ENCODE measurements around the gene INHBE.
A peak's percentile ranks its signal among the peaks of the same experiment; 100 is the strongest.
"Not testable (repeated sequence)": the region's sequence is repeated elsewhere in the genome, so short reads cannot be mapped to it uniquely, and the experiment has no call there.

The INHBE gene

DNA sequence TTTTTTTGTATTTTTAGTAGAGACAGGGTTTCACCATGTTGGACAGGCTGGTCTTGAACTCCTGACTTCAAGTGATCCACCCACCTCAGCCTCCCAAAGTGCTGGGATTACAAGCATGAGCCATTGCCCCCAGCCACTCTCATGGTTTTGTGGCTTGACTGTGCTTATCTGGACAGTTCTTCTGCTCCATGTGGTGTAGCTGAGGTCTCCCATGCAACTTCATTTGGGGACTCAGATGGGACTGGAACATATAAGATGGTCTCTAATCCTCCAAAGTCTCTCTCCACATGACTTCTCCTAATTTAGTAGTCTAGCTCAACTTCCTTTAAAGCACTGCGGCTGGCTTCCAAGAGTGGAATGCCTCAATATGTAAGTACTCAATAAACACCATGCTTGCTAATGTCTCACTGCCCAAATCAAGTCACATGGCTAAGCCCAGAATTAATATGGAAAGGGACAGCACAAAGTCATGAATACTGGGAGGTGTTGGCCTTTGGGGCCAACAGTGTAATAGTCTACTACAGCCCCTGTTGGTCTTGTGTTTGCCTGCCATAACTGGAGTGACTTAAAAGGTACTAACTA is 13.2 kb upstream of the INHBE start:
- no peak for DNase-seq

DNA sequence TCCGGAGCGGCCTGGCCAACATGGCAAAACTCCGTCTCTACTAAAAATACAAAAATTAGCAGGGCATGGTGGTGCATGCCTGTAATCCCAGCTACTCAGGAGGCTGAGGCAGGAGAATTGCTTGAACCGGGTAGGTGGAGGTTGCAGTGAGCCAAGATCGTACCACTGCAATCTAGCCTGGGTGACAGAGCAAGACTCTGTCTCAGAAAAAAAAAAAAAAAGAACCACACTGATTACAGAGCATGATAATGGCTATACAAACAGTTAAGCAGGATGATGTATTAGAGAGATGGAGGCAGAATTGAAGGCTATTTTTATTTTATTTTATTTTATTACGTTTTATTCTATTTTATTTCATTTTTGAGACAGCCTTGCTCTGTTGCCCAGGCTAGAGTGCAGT is 10.8 kb upstream of the INHBE start:
- DNase-seq = not testable (repeated sequence)

DNA sequence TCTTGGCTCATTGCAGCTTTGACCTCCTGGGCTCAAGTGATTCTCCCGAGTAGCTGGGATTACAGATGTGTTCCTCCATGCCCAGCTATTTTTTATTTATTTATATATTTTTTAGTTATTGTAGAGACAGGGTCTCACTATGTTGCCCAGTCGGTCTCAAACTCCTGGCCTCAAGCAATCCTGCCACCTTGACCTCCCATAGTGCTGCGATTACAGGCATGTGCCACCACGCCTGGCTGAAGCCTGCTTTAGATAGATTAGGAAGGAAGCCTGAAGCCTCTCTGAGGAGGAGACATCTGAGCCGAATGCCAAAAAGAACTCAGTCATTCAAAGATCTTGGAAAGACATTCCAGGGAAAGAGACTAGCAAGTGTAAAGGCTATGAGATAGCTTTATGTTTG is 10.4 kb upstream of the INHBE start:
- DNase-seq = no peak

DNA sequence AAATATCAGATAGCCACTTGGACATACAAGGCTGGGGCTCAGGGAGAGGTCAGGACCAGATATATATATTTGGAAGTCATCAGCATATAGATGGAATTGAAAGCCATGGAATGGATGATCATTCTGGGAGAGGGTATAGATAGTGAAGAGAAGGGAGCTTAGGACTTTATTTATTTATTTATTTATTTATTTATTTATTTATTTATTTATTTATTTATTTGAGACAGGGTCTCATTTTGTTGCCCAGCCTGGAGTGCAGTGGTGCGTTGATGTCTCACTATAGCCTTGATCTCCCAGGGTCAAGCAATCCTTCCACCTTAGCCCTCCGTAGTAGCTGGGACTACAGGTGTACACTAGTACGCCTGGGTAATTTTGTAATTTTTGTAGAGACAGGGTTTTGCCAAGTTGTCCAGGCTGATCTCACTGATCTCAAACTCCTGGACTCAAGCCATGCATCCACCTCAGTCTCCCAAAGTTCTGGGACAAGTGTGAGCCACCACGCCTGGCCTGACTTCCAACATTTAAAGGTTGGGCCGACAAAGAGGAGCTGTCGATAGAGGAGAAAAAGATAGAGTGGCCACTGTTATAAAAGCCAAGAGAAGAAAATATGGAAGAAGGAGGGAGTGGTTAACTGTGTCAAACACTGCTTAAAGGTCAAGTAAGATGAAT is 8.7 kb upstream of the INHBE start:
- no peak for DNase-seq

DNA sequence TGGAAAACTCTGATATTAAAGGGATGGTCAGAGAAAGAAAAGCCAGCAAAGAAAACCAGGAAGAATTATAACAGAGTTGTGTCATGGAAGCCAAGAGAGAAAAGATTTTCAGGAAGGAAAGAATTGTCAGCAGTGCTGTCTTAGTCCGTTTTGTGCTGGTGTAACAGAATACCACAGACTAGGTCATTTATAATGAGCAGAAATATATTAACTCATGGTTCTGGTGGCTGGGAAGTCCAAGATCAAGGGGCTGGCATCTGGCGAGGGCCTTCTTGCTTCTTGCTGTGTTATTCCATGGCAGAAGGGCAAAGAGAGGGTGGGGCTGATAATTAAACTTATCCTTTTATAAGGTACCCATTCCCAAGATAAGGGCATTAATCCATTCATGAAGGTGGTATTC is 6.4 kb upstream of the INHBE start:
- no peak for DNase-seq

DNA sequence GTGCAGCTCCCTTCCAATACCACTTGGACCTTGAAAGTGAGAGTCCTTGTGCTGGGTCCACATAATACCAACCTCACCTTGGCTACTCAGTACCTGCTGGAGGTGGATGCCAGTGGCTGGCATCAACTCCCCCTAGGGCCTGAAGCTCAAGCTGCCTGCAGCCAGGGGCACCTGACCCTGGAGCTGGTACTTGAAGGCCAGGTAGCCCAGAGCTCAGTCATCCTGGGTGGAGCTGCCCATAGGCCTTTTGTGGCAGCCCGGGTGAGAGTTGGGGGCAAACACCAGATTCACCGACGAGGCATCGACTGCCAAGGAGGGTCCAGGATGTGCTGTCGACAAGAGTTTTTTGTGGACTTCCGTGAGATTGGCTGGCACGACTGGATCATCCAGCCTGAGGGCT is 5.7 kb upstream of the INHBE start:
- no peak for DNase-seq

DNA sequence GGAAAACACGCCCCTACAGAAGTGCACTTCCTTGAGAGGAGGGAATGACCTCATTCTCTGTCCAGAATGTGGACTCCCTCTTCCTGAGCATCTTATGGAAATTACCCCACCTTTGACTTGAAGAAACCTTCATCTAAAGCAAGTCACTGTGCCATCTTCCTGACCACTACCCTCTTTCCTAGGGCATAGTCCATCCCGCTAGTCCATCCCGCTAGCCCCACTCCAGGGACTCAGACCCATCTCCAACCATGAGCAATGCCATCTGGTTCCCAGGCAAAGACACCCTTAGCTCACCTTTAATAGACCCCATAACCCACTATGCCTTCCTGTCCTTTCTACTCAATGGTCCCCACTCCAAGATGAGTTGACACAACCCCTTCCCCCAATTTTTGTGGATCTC is 5.0 kb upstream of the INHBE start:
- DNase-seq = no peak

DNA sequence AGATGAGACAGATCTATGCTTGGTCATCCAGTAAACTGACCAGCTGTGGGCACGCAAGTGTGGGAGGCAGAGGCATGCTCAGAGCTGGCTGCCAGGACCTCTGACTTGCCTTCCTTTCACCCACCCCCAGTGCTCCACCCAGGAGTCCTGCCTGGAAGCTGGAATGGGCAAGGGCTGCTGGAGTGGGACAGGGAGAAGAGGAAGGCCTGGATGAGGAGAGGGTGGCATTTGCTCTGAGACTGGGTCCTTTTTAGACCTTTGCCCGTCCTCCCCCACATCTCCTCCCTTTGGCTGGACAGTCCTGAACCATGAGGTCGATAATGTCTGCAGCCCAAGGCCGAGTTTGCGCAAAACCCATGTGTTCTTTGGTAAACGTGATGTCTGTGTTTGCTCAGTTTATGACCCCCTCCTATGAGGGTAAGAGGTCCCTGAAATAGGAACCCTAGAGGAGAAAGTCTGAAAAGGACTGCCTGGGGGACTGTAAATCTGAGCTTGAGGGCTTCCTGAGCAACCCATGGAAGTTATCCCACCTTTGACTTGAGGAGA is 3.8 kb upstream of the INHBE start:
- no peak for DNase-seq

DNA sequence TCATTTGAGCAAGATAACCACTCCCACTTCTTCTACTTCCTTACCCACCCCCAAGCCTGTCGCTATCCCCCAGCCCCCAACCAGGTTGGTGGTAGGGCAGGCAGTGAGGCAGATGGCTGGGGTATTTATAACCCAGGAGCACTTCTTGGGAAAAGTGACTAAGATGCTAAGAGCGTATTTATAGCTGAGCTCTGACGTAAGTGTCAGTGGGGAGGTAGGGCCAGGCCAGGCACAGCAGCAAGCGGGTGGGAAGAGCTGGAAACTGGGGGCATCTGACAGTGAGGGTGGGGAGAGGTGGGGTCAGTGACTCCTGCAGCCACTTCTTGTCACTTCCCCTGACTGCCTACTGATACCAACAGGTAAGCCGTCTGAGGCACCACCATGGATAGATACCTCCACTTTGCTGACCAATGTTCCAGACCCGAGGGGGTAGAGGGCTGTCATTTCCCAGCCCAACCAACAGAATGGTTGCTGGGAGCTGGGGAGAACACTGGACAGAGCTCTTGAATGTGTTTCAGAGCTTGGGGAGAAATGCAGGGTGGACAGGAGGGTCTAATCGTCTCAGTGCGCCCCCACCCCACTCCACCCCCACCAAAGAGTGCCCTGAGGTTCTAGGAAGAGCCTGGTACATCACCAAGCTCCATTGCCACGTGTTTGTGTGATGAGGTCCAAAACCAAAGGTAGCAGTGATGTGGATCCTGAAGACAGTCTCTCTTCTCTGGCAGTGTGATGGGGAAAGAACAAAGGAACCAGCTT is 2.7 kb upstream of the INHBE start:
- DNase-seq = peak; percentile 59

DNA sequence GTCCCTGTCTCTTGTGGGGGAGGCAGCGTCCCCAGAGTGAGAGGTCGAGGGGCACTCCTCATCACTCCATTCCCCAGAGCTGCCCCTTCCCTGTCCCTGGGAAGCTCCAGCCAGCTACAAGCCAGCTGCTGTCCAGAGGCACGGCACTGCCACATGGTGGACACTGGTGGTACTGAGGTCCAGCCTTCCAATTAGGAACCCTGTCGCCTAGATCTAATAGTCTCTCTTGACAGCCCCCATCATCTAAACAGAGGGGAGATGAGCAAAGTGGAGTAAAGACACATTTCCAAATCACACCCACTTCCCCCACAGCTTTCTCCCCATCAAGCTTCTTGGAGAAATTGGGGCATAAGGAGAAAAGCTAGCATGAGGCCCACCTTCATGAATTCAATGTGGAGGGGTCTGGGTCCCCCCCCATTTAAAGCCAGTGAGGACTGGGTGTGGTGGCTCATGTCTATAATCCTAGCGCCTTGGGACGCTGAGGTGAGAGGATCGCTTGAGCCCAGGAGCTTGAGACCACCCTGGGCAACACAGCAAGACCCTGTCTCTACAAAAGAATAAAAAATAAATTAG is 2.1 kb upstream of the INHBE start:
- DNase-seq = peak; percentile 78

DNA sequence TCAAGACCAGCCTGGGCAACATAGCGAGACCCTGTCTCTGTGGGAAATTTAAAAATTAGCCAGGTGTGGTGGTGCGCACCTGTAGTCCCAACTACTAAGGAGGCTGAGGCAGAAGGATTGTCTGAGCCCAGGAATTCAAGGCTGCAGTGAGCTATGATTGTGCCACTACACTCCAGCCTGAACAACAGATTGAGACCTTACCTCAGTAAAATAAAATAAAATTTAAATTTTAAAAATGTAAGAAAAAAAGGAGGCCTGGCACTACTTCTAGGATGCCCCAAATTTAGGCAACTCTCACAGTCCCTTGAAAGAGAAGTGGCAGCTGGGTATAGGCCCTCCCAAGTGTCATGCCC is 918 bp upstream of the INHBE start:
- no peak for DNase-seq

DNA sequence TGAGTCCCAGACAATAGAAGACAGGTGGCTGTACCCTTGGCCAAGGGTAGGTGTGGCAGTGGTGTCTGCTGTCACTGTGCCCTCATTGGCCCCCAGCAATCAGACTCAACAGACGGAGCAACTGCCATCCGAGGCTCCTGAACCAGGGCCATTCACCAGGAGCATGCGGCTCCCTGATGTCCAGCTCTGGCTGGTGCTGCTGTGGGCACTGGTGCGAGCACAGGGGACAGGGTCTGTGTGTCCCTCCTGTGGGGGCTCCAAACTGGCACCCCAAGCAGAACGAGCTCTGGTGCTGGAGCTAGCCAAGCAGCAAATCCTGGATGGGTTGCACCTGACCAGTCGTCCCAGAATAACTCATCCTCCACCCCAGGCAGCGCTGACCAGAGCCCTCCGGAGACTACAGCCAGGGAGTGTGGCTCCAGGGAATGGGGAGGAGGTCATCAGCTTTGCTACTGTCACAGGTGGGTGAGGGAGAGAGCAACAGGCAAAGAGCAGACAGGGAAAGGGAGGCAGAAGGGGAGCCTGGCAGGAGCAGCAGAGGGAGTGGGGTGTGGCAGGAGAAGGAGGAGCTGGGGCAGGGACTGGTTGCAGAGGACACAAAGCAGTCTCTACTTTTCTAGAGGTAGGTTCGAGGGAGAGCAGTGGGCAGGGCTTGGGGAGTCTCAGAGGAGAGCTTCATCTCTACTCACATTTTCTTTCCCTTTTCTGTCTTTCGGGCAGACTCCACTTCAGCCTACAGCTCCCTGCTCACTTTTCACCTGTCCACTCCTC is 452 bp downstream of the INHBE start:
- no peak for DNase-seq

DNA sequence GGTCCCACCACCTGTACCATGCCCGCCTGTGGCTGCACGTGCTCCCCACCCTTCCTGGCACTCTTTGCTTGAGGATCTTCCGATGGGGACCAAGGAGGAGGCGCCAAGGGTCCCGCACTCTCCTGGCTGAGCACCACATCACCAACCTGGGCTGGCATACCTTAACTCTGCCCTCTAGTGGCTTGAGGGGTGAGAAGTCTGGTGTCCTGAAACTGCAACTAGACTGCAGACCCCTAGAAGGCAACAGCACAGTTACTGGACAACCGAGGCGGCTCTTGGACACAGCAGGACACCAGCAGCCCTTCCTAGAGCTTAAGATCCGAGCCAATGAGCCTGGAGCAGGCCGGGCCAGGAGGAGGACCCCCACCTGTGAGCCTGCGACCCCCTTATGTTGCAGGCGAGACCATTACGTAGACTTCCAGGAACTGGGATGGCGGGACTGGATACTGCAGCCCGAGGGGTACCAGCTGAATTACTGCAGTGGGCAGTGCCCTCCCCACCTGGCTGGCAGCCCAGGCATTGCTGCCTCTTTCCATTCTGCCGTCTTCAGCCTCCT is 1.1 kb downstream of the INHBE start:
- DNase-seq = peak; percentile 66

DNA sequence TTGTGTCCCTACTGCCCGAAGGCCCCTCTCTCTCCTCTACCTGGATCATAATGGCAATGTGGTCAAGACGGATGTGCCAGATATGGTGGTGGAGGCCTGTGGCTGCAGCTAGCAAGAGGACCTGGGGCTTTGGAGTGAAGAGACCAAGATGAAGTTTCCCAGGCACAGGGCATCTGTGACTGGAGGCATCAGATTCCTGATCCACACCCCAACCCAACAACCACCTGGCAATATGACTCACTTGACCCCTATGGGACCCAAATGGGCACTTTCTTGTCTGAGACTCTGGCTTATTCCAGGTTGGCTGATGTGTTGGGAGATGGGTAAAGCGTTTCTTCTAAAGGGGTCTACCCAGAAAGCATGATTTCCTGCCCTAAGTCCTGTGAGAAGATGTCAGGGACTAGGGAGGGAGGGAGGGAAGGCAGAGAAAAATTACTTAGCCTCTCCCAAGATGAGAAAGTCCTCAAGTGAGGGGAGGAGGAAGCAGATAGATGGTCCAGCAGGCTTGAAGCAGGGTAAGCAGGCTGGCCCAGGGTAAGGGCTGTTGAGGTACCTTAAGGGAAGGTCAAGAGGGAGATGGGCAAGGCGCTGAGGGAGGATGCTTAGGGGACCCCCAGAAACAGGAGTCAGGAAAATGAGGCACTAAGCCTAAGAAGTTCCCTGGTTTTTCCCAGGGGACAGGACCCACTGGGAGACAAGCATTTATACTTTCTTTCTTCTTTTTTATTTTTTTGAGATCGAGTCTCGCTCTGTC is 1.8 kb downstream of the INHBE start:
- DNase-seq = no peak

DNA sequence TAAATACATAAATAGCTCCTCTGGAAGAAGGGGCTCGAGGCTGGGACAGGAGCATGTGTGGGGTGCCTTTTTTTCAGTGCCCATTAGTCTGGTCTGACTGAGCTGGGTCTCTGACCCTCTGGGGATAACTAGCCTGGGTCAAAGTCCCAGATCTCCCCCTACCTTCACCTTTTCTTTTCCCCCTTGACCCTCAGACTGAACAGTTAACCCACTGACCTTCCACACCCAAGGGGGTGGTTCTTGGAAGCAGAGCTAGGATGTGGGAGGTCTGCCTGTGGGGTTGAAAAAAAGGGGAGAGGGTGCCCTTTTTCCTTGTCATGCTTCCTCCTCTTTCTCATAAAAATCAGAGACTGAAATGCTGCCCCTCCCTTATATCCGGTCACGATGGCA is 3.6 kb downstream of the INHBE start:
- DNase-seq = no peak

DNA sequence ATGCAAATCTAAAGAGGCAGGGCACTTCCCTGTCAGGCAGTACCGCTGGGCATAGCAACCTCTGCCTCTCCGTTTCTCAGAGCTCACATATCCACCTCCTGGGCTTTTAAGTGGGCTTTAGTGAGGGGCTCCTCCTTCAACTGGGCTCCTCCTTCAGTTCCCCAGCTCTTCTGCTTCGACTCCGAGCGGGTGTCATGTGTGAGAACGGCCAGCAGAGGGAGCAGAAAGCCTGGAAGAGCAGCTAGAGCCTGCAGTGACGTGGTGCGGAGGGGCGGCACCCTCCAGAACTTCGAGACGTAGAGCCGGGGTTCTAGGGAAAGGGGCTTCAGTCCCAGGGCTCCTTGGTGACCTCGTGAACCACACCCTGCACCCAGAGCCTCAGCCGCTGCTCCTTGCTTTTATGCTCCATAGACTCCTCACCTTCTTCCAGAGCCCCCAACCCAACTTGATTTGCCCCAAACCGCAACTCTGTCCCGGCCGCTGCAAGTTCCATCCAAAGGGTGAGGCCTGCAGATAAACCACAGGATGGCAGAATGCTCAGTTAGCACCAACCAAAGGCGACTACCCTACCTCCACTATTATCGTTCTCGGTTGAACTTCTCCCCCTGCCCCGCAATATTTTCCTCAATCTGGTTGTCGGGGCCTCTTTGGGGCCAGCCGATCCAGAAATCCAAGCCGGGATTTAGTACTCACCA is 4.1 kb downstream of the INHBE start:
- DNase-seq = peak; percentile 98

DNA sequence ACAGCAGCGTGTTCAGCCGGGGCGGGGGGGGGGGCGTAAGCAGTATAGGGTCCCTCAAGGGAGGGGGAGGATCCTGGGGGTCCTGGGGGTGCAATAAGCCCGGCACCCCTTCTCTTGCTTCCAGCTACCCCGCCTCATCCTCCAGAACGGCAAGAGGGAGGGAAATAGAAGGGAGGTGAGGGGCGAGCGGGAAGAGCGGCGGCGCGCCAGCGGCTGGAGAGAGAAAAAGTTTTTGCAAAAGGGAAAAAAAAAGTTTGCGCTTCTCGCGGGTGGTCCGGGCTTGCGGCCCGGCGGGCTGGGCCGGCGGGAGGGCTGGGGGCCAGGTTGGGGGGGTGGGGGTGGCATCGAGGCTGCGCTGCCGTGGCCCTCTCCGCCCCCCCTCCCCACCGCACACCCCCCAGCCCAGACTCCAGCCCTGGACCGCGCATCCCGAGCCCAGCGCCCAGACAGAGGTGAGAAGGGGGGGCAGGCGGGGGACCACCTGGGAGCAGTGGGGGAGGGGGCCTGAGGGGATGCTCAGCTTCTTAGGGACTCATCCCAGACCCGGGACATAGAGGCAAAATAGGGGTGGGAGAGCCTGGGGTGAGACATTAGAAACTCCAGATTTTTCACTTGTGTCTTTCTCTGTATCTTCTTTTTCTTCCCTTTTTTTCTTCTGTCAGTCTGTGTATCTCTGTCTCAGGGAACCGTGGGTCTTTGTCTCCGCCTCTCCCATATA is 4.8 kb downstream of the INHBE start, which contains the start of gene GLI1:
Gene GLI1 (plus strand): TSS at position 36 of the 718 bp plus-strand sequence. CDS start 3,907 bp downstream, outside the sequence.
- DNase-seq = no peak

DNA sequence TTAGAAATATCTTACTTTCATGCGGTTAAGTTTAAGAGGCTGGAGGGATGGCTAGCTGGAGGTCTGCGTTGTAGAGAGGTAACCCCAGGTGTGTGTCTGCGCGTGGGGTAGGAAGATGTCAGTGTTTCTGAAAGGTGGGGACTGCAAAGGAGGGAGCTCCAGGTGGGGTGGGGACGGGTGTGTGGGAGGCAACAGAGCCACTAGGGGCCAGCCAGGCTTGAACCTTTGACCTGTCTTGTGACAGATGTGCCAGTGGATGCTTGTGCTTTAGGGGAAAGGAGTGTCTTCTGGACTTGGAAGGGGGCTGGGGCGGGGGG is 5.3 kb downstream of the INHBE start:
- DNase-seq = peak; percentile 35

DNA sequence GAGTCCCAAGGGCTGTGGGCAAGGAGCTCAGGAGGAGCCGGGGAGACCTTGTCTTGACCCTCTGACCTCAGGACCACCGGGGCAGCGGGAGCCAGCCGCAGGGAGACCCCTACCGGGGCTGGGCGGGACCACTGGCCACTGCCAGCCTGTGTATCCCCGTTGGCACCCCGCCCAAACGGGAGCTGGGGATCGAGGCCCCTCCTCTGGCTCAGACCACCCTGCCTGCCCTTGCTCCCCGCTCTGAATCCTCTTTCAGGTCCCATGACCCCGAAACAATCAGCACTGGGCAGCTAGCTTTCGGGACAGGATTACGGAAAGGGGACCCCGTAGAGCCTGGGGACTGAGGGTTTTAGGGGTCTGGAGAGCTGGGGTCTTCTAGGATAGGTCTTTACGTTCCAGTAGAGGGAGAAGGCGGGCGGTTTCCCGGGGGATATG is 5.8 kb downstream of the INHBE start:
- no peak for DNase-seq

DNA sequence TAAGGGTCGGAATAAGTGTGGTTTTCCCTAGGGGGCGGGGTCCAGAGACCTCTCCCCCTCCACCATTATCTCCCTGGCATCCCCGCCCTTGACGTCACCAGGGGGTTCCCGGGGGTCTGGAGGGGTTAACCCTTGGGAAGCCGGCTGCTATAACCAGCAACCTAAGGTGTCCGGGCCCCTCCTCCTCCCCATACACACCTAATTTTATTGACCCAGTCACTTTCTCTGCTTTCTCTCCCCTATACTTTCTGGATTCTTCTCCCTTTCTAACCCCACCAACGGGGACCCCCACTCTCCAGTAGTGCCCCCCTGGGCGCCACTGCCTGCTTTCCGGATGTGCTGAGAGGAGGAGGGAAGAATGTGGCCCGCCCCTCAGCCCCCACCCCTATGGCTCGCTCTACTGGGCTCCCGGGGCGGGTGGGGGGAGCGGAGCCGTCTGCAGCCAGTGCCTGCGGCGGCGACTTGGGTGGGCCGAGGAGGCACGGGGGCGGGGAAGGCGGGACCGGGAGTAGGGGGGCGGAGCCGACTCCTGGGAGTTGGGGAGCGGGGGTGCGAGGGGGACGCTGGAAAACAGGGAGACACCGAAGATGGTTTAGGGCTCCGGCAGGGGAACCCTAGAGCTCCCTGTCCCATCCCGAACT is 6.3 kb downstream of the INHBE start:
- DNase-seq = peak; percentile 35
